ENCODE results near the gene SKIC3. TPM values are rescaled to one million over a fixed set of nuclear protein-coding genes. Genes with fewer than 3 reads are reported as not detected.

SKIC3 gene
- total and polyA plus RNA-seq, 2 of the 13 experiments (the other 11 are each of a cell fraction or from before 2014, with no cell fraction given), result 36.9 to 61.5 TPM

GRCh38 chr5:95555553-95555952, 776 bp upstream of the SKIC3 start (continued):
- TF ChIP-seq ZNF530 (CRISPR knock-in tag; IDR thresholded peaks at IDR 0.05; ENCODE audit: low read depth) (no peak), GTF2F1 (IDR thresholded peaks at IDR 0.05; ENCODE audit: low read length) (no peak), NFE2L1 (CRISPR knock-in tag; IDR thresholded peaks at IDR 0.05; ENCODE audit: borderline replicate concordance) (no peak), E2F1 (CRISPR knock-in tag; IDR thresholded peaks at IDR 0.05) (no peak), KLF9 (CRISPR knock-in tag; IDR thresholded peaks at IDR 0.05; ENCODE audit: low read depth) (no peak)

- Histone ChIP-seq H3K4me3 (replicated peaks in 1 of 3; ENCODE audit: insufficient read depth in 1 of 3, low read depth in 2 of 3, low read length in 3 of 3) (peak overlapping the region; percentile 80 to 92 (median 85)), H4K20me1 (ENCODE audit: insufficient read depth, low read length) (no peaks in the 10 kb centered on the region), H3K27me3 (ENCODE audit: control insufficient read depth in 1 of 2, insufficient read depth in 2 of 2, low read length in 2 of 2) (no peaks in the 10 kb centered on the region; a peak in 1 of 5 replicates), H3K27ac (ENCODE audit: extremely low read length, insufficient read depth, low read length) (peak overlapping the region; percentile 92), H3K9ac (ENCODE audit: insufficient read depth, low read depth, low read length) (peak overlapping the region; percentile 76), H3K4me2 (ENCODE audit: low read depth, low read length) (peak overlapping the region; percentile 74), H3K36me3 (replicated peaks in 1 of 2; ENCODE audit: control insufficient read depth in 1 of 2, insufficient read depth in 2 of 2, low read length in 2 of 2) (peaks cover 0 to 3% of the 10 kb centered on the region in 2 experiments; a peak in 2 of 5 replicates), H3K9me3 (ENCODE audit: low read length) (no peaks in the 10 kb centered on the region), H3K79me2 (ENCODE audit: insufficient read depth, low read length) (peaks cover 52% of the 10 kb centered on the region), H2AFZ (ENCODE audit: low read length) (peak overlapping the region; percentile 91), H3K4me1 (ENCODE audit: insufficient read depth, low read length) (peaks cover 34% of the 10 kb centered on the region)
- POLR2A ChIA-PET, result interaction anchor here (1.0 to 1.3 kb wide), 5 partner anchors 8 to 206 kb away, joined by 3 to 5 read pairs (median 3); partner anchors contain the start of genes RFESD and RHOBTB3
- CTCF ChIA-PET (ENCODE audit: low intra/inter-chr PET ratio, low total read pairs), result no interaction called here
- FAIRE-seq (no peak), ATAC-seq (peak; percentile 62), DNase-seq (ENCODE audit: low spot score) (no peak)
- in situ Hi-C loops (cut with HindIII; ENCODE audit: extremely low pct_ligation_motif_present, low pct_unique_long_range_greater_than_20kb), result loop anchor here (10.0 kb wide), 1 partner anchor 291 kb away; no protein-coding TSS in a partner anchor
- TF ChIP-seq ZNF747 (CRISPR knock-in tag; IDR thresholded peaks at IDR 0.05; ENCODE audit: borderline replicate concordance), result peak; percentile 67; the same call in 1 of the 2 replicates
- 0 out of 2 replicates have a peak, but pooled peaks have one; percentile 33 for TF ChIP-seq SMAD9 (CRISPR knock-in tag; IDR thresholded peaks at IDR 0.05)
- no peak for TF ChIP-seq HIVEP1 (CRISPR knock-in tag; IDR thresholded peaks at IDR 0.05)
- BruUV-seq (replicated peaks), result TSS peak; percentile 71
- WGBS (ENCODE audit: low lambda C conversion rate), result 2% methylated on average over 6 of the region's 6 CpGs
- intact Hi-C loops (cut with micrococcal nuclease; ENCODE audit: unreplicated experiment), result loop anchor here (10.0 kb wide), 2 partner anchors 91 to 291 kb away; partner anchors contain the start of gene RFESD
These were observed 488 bp downstream of the SKIC3 start for GRCh38 chr5:95554331-95554646.
